ENCODE results near the gene DIP2B. TPM values are rescaled to one million over a fixed set of nuclear protein-coding genes. Genes with fewer than 3 reads are reported as not detected.

DIP2B gene
- total RNA-seq, 1 experiment from 2014 or later = 20.0 TPM

- H2BK5ac ChIP-seq (ENCODE audit: insufficient read length, low read length) = no peak overlapping the region
- no peaks in the 10 kb centered on the region for H3K9me3 ChIP-seq (ENCODE audit: control insufficient read depth, low read depth, low read length)
- H2AFZ ChIP-seq (ENCODE audit: low read length) = no peak overlapping the region
- no peak for DNase-seq
- no peak overlapping the region for H3K23ac ChIP-seq (ENCODE audit: insufficient read length, low read depth, low read length)
- 0 out of 7 replicates have a peak overlapping the region, but pooled peaks of 1 of the 3 experiments have one; percentile 33 for H3K27ac Mint-ChIP-seq
- H3K4me1 ChIP-seq (ENCODE audit: insufficient read depth, low read length) = no peaks in the 10 kb centered on the region
- no peak overlapping the region for H3K4me2 ChIP-seq (ENCODE audit: insufficient read depth, insufficient read length, low read length)
- H2BK12ac ChIP-seq (ENCODE audit: insufficient read length, low read depth, low read length) = no peak overlapping the region
- no peak overlapping the region for H3K18ac ChIP-seq (ENCODE audit: insufficient read length, low read depth, low read length)
- H4K8ac ChIP-seq (replicated peaks; ENCODE audit: insufficient read length, low read depth, low read length) = no peak overlapping the region
- no peak overlapping the region for H3K4me3 Mint-ChIP-seq
- no CpG with 5 or more reads among the region's 3 CpGs for WGBS (ENCODE audit: extremely low coverage, insufficient read length, low lambda C conversion rate)
- no peak overlapping the region for H2BK20ac ChIP-seq (ENCODE audit: low read depth, low read length, poor library complexity, severe bottlenecking)
- H4K20me1 ChIP-seq (ENCODE audit: control insufficient read depth, insufficient read depth, insufficient read length) = no peaks in the 10 kb centered on the region
- H3K36me3 Mint-ChIP-seq (ENCODE audit: insufficient read depth in 1 of 3, low read depth in 3 of 3) = peaks cover 0 to 2% (median 0%) of the 10 kb centered on the region in 3 experiments; a peak in 1 of 7 replicates
- no peak overlapping the region for H2BK15ac ChIP-seq (ENCODE audit: low read depth, low read length)
- H3K4ac ChIP-seq (ENCODE audit: low read depth, low read length) = no peak overlapping the region
- H4K91ac ChIP-seq (ENCODE audit: insufficient read length, low read depth, low read length) = no peak overlapping the region
- no peaks in the 10 kb centered on the region for H3K9me3 Mint-ChIP-seq
- no peaks in the 10 kb centered on the region for H3K23me2 ChIP-seq (ENCODE audit: insufficient read length, low read depth, low read length, poor library complexity, severe bottlenecking)
- H4K5ac ChIP-seq (ENCODE audit: insufficient read length, low read depth, low read length) = no peak overlapping the region
- H3K4me1 Mint-ChIP-seq = peaks cover 7 to 20% of the 10 kb centered on the region in 2 experiments
- no peaks in the 10 kb centered on the region for H3K27me3 Mint-ChIP-seq (ENCODE audit: low read depth)
- H3K79me1 ChIP-seq (ENCODE audit: insufficient read depth, low read depth, low read length, poor library complexity, severe bottlenecking) = peaks cover 3% of the 10 kb centered on the region
- H3K14ac ChIP-seq (ENCODE audit: insufficient read depth, low read length) = no peak overlapping the region
- H3K9ac ChIP-seq (ENCODE audit: extremely low read depth, insufficient read length, low read length) = no peak overlapping the region
- no peak overlapping the region for H3K27ac ChIP-seq (ENCODE audit: insufficient read length, low read depth, low read length)
- H3K27me3 ChIP-seq (ENCODE audit: insufficient read depth, low read length) = no peaks in the 10 kb centered on the region
- H2BK120ac ChIP-seq (ENCODE audit: low read depth, low read length, poor library complexity, severe bottlenecking) = no peak overlapping the region
- H3T11ph ChIP-seq (ENCODE audit: low read length) = no peak overlapping the region
- H2AK5ac ChIP-seq (ENCODE audit: insufficient read length, low read length) = no peak overlapping the region
- no peak overlapping the region for H3K56ac ChIP-seq (ENCODE audit: insufficient read length, low read depth, low read length)
- no peak for TF ChIP-seq CTCF (conservative IDR thresholded peaks at IDR 0.05)
- H3K79me2 ChIP-seq (ENCODE audit: insufficient read depth, low read length) = no peaks in the 10 kb centered on the region; the same call in 1 of the 2 replicates
Measured at GRCh38 chr12:50564948-50565297, 60.1 kb downstream of the DIP2B start.

Measured in H9 (cell line).